HepG2 (cell line): ENCODE measurements around the gene NOTCH4. TPM values are rescaled to one million over a fixed set of nuclear protein-coding genes. Genes with fewer than 3 reads are reported as not detected.
A peak's percentile ranks its signal among the peaks of the same experiment; 100 is the strongest.

ENCODE experiments used
- CBX5 ChIP-seq: sonication (generic); formaldehyde crosslinking; IDR thresholded peaks from 2 replicates; pipeline ENCODE4 v1.4.0; 2020; ENCODE audit warnings: missing genetic modification reagents, borderline replicate concordance
- HNRNPK ChIP-seq: fragments of 200-400 bp; formaldehyde crosslinking; IDR thresholded peaks from 2 replicates; pipeline ENCODE4 v1.6.1; 2018; ENCODE audit warnings: low read length, low read depth, moderate library complexity, mild to moderate bottlenecking; ENCODE audit not compliant: poor library complexity, severe bottlenecking
- HOXA3 ChIP-seq: sonication (generic); formaldehyde crosslinking; IDR thresholded peaks from 2 replicates; pipeline ENCODE4 v1.5.0; 2020; ENCODE audit warnings: missing genetic modification reagents
- KAT8 ChIP-seq: IDR thresholded peaks from 2 replicates; pipeline ENCODE4 v1.6.1; 2016; ENCODE audit warnings: missing genetic modification reagents, missing compliant biosample characterization
- SALL1 ChIP-seq: sonication (generic); formaldehyde crosslinking; IDR thresholded peaks from 2 replicates; pipeline ENCODE4 v1.8.0; 2022; ENCODE audit warnings: mild to moderate bottlenecking, missing genetic modification reagents
- TAF1 ChIP-seq: sonication (generic); formaldehyde crosslinking; IDR thresholded peaks from 2 replicates; pipeline ENCODE4 v1.4.0; 2020; ENCODE audit warnings: missing genetic modification reagents
- TEAD3 ChIP-seq: optimal IDR thresholded peaks from 2 replicates; pipeline ENCODE3; 2016; ENCODE audit warnings: borderline replicate concordance
- ZNF138 ChIP-seq: sonication (generic); formaldehyde crosslinking; IDR thresholded peaks from 2 replicates; pipeline ENCODE4 v1.5.0; 2020; ENCODE audit warnings: mild to moderate bottlenecking, low read depth, missing genetic modification reagents
- ZNF17 ChIP-seq: sonication (generic); formaldehyde crosslinking; IDR thresholded peaks from 2 replicates; pipeline ENCODE4 v1.5.0; 2020; ENCODE audit warnings: mild to moderate bottlenecking, missing genetic modification reagents
- ZNF296 ChIP-seq: sonication (generic); formaldehyde crosslinking; conservative IDR thresholded peaks from 2 replicates; pipeline ENCODE4 v1.5.0; 2020; ENCODE audit warnings: mild to moderate bottlenecking, missing genetic modification reagents
- ZNF33B ChIP-seq: sonication (generic); formaldehyde crosslinking; IDR thresholded peaks from 2 replicates; pipeline ENCODE4 v1.5.1; 2020; ENCODE audit warnings: mild to moderate bottlenecking, missing genetic modification reagents
- ZNF431 ChIP-seq: sonication (generic); formaldehyde crosslinking; IDR thresholded peaks from 2 replicates; pipeline ENCODE4 v1.9.0; 2022; ENCODE audit warnings: missing genetic modification reagents, low read depth, mild to moderate bottlenecking, borderline replicate concordance
- polyA plus RNA-seq, 8 experiments: library from polyadenylated mRNA; depleted of rRNA in 3 of 8; stranded (reverse) in 7 of 8; unstranded in 1 of 8; fragments of >200 nt; fragmentation: Illumina TruSeq in 4 of 8; extraction: Trizol in 4 of 8; gene quantifications; 2 replicates each; pipeline versions ENCODE4 v1.2.1 to v1.2.3, GENCODE V29; 2011 to 2016; ENCODE audit warnings: low read depth in 4 of 8, missing spikeins in 1 of 8, mixed read lengths in 1 of 8; ENCODE audit not compliant: insufficient read depth in 1 of 8
- total RNA-seq, 5 experiments: library from RNA; depleted of rRNA; stranded (reverse); fragments of >200 nt; fragmentation: Illumina TruSeq; extraction: Trizol; gene quantifications; 2 replicates each; pipeline ENCODE4 v1.2.3, GENCODE V29; 2016; ENCODE audit warnings: low read depth in 1 of 5
- TF ChIP-seq, protein P1 (sequence below): sonication (generic); formaldehyde crosslinking; IDR thresholded peaks from 2 replicates; pipeline ENCODE4 v1.5.0; 2020; ENCODE audit warnings: mild to moderate bottlenecking, missing genetic modification reagents, borderline replicate concordance
- TF ChIP-seq, protein P2 (sequence below): sonication (generic); formaldehyde crosslinking; IDR thresholded peaks from 2 replicates; pipeline ENCODE4 v1.5.1; 2020; ENCODE audit warnings: missing genetic modification reagents, mild to moderate bottlenecking, borderline replicate concordance
- TF ChIP-seq, protein P3 (sequence below): sonication (generic); formaldehyde crosslinking; conservative IDR thresholded peaks from 2 replicates; pipeline ENCODE4 v1.4.0; 2020; ENCODE audit warnings: missing genetic modification reagents
- TF ChIP-seq, protein P4 (sequence below): sonication (generic); formaldehyde crosslinking; IDR thresholded peaks from 2 replicates; pipeline ENCODE4 v1.4.0; 2020; ENCODE audit warnings: mild to moderate bottlenecking, low read depth, missing genetic modification reagents
- TF ChIP-seq, protein P5 (sequence below): sonication (generic); formaldehyde crosslinking; IDR thresholded peaks from 2 replicates; pipeline ENCODE4 v1.5.0; 2020; ENCODE audit warnings: missing genetic modification reagents
- TF ChIP-seq, protein P6 (sequence below): sonication (generic); IDR thresholded peaks from 2 replicates; pipeline ENCODE4 v1.6.1; 2016; ENCODE audit warnings: low read depth, borderline replicate concordance

NOTCH4 gene
- total and polyA plus RNA-seq, 2 of the 13 experiments (the other 11 are each of a cell fraction or from before 2014, with no cell fraction given), result 0.51 to 0.83 TPM

DNA sequence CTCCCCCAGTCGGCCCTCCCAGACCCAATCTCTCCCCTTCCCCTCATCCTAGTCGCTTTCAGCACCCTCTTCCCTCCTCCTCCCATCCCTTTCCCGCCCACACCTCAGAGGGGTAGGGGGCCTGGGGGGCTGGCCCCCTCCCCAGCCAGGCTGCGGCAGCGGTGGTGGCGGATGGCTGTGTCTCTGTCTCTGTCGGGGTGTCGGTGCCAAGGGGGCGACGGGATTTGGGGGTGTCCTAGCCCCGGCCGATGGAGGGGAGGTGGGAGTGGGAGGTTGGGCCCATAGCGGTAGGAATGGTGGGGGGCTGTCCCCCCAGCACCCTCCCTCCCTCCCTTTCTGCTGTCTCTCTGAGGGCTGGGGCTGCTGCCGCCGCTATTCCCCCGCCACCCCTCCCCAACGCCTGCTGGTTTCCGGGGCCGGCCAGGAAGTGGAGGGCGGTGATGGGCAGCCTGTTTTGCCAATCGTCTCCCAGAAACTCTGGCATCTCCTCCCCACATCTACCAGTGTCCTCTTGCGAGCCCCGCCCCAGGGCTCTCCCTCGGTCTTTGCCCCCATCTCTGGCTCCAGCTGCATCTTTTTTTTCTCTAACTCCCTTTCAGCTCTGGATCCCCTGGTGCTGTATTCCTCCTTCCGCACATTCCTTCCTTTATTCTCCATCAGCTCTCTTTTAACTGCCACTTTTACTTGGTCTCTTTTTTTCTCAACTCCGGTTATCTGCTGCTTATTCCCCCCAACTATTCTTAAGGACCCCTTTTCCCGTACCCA, 48.0 kb downstream of the NOTCH4 start, which contains the start of gene AGPAT1 (continued):
- TF ChIP-seq KAT8 (CRISPR knock-in tag), result peak; percentile 83
- peak; percentile 98 for TF ChIP-seq HNRNPK
- 0 out of 2 replicates have a peak, but pooled peaks have one; percentile 66 for TF ChIP-seq ZNF296 (CRISPR knock-in tag)
- TF ChIP-seq CBX5, result no peak
- TF ChIP-seq ZNF138 (CRISPR knock-in tag), result no peak
- peak; percentile 69; the same call in 1 of the 2 replicates for TF ChIP-seq SALL1
- TF ChIP-seq, protein P1, sequence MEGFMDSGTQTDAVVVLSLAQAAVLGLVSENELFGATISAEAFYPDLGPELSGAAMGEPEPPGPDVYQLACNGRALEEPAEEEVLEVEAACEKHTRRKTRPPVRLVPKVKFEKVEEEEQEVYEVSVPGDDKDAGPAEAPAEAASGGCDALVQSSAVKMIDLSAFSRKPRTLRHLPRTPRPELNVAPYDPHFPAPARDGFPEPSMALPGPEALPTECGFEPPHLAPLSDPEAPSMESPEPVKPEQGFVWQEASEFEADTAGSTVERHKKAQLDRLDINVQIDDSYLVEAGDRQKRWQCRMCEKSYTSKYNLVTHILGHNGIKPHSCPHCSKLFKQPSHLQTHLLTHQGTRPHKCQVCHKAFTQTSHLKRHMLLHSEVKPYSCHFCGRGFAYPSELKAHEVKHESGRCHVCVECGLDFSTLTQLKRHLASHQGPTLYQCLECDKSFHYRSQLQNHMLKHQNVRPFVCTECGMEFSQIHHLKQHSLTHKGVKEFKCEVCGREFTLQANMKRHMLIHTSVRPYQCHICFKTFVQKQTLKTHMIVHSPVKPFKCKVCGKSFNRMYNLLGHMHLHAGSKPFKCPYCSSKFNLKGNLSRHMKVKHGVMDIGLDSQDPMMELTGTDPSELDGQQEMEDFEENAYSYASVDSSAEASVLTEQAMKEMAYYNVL, result peak; percentile 47; the same call in 1 of the 2 replicates
- 0 out of 2 replicates have a peak, but pooled peaks have one; percentile 25 for TF ChIP-seq ZNF33B
- TF ChIP-seq, protein P2, sequence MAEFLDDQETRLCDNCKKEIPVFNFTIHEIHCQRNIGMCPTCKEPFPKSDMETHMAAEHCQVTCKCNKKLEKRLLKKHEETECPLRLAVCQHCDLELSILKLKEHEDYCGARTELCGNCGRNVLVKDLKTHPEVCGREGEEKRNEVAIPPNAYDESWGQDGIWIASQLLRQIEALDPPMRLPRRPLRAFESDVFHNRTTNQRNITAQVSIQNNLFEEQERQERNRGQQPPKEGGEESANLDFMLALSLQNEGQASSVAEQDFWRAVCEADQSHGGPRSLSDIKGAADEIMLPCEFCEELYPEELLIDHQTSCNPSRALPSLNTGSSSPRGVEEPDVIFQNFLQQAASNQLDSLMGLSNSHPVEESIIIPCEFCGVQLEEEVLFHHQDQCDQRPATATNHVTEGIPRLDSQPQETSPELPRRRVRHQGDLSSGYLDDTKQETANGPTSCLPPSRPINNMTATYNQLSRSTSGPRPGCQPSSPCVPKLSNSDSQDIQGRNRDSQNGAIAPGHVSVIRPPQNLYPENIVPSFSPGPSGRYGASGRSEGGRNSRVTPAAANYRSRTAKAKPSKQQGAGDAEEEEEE (CRISPR knock-in tag), result no peak
- TF ChIP-seq, protein P3, sequence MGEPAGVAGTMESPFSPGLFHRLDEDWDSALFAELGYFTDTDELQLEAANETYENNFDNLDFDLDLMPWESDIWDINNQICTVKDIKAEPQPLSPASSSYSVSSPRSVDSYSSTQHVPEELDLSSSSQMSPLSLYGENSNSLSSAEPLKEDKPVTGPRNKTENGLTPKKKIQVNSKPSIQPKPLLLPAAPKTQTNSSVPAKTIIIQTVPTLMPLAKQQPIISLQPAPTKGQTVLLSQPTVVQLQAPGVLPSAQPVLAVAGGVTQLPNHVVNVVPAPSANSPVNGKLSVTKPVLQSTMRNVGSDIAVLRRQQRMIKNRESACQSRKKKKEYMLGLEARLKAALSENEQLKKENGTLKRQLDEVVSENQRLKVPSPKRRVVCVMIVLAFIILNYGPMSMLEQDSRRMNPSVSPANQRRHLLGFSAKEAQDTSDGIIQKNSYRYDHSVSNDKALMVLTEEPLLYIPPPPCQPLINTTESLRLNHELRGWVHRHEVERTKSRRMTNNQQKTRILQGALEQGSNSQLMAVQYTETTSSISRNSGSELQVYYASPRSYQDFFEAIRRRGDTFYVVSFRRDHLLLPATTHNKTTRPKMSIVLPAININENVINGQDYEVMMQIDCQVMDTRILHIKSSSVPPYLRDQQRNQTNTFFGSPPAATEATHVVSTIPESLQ, result peak; percentile 39; the same call in 1 of the 2 replicates
- TF ChIP-seq TAF1, result peak; percentile 66; the same call in 1 of the 2 replicates
- TF ChIP-seq TEAD3 (CRISPR knock-in tag), result peak; percentile 39
- TF ChIP-seq HOXA3 (CRISPR knock-in tag), result peak; percentile 63; the same call in 1 of the 2 replicates
- no peak for TF ChIP-seq ZNF17
- 0 out of 2 replicates have a peak, but pooled peaks have one; percentile 54 for TF ChIP-seq ZNF431 (CRISPR knock-in tag)
- TF ChIP-seq, protein P4, sequence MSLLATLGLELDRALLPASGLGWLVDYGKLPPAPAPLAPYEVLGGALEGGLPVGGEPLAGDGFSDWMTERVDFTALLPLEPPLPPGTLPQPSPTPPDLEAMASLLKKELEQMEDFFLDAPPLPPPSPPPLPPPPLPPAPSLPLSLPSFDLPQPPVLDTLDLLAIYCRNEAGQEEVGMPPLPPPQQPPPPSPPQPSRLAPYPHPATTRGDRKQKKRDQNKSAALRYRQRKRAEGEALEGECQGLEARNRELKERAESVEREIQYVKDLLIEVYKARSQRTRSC, result 0 out of 2 replicates have a peak, but pooled peaks have one; percentile 36
- TF ChIP-seq, protein P5, sequence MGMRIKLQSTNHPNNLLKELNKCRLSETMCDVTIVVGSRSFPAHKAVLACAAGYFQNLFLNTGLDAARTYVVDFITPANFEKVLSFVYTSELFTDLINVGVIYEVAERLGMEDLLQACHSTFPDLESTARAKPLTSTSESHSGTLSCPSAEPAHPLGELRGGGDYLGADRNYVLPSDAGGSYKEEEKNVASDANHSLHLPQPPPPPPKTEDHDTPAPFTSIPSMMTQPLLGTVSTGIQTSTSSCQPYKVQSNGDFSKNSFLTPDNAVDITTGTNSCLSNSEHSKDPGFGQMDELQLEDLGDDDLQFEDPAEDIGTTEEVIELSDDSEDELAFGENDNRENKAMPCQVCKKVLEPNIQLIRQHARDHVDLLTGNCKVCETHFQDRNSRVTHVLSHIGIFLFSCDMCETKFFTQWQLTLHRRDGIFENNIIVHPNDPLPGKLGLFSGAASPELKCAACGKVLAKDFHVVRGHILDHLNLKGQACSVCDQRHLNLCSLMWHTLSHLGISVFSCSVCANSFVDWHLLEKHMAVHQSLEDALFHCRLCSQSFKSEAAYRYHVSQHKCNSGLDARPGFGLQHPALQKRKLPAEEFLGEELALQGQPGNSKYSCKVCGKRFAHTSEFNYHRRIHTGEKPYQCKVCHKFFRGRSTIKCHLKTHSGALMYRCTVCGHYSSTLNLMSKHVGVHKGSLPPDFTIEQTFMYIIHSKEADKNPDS (CRISPR knock-in tag), result no peak
- TF ChIP-seq, protein P6, sequence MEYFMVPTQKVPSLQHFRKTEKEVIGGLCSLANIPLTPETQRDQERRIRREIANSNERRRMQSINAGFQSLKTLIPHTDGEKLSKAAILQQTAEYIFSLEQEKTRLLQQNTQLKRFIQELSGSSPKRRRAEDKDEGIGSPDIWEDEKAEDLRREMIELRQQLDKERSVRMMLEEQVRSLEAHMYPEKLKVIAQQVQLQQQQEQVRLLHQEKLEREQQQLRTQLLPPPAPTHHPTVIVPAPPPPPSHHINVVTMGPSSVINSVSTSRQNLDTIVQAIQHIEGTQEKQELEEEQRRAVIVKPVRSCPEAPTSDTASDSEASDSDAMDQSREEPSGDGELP, result peak; percentile 88
